Measurements from ENCODE around the gene ALDH1L1. TPM values are rescaled to one million over a fixed set of nuclear protein-coding genes. Genes with fewer than 3 reads are reported as not detected.

ALDH1L1 gene
- total and polyA plus RNA-seq, 2 experiments from 2014 or later, result 1.0 to 1.3 TPM

DNA sequence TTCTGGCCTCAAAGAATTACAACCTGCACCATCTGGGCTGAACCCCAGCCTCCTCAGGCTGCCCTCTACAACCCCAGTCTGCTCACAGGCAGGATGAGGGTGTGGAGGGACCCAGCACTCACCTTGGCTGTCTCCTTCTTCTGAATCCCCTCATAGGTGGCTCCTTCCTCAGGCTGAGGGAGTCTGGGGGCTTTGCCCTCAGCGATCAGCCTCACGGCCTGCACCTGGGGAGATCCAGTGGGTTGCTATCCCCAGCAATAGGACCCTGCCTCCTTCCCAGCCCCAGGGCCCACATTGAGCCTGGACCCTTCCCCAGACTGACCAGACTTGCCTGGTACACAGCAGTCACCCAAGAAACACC, 25.1 kb downstream of the ALDH1L1 start:
- H3K27ac Mint-ChIP-seq, result no peak overlapping the region
- no peaks in the 10 kb centered on the region for H3K36me3 ChIP-seq (ENCODE audit: insufficient read depth)
- H3K4me1 Mint-ChIP-seq, result no peaks in the 10 kb centered on the region
- H3K27me3 Mint-ChIP-seq (ENCODE audit: insufficient read depth, low read depth, poor library complexity), result peaks cover 13% of the 10 kb centered on the region
- peaks cover 3% of the 10 kb centered on the region; the same call in 1 of the 3 replicates for H3K36me3 Mint-ChIP-seq (ENCODE audit: low read depth)
- H3K9me3 Mint-ChIP-seq, result peaks cover 2% of the 10 kb centered on the region; the same call in 1 of the 3 replicates
- H3K27ac ChIP-seq (ENCODE audit: low read depth), result no peak overlapping the region
- H3K4me3 ChIP-seq, result no peak overlapping the region
- no peak for TF ChIP-seq ZNF331 (CRISPR knock-in tag; IDR thresholded peaks at IDR 0.05; ENCODE audit: low read depth)
- no peak for TF ChIP-seq CREB1 (CRISPR knock-in tag; IDR thresholded peaks at IDR 0.05; ENCODE audit: low read depth)
- no peak for TF ChIP-seq STAT1 (IDR thresholded peaks at IDR 0.05; ENCODE audit: unreplicated experiment)
- TF ChIP-seq EZH2 (IDR thresholded peaks at IDR 0.05; ENCODE audit: low read depth, unreplicated experiment), result no peak
- TF ChIP-seq, protein P1, sequence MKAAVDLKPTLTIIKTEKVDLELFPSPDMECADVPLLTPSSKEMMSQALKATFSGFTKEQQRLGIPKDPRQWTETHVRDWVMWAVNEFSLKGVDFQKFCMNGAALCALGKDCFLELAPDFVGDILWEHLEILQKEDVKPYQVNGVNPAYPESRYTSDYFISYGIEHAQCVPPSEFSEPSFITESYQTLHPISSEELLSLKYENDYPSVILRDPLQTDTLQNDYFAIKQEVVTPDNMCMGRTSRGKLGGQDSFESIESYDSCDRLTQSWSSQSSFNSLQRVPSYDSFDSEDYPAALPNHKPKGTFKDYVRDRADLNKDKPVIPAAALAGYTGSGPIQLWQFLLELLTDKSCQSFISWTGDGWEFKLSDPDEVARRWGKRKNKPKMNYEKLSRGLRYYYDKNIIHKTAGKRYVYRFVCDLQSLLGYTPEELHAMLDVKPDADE (IDR thresholded peaks at IDR 0.05), result no peak
- TF ChIP-seq, protein P2, sequence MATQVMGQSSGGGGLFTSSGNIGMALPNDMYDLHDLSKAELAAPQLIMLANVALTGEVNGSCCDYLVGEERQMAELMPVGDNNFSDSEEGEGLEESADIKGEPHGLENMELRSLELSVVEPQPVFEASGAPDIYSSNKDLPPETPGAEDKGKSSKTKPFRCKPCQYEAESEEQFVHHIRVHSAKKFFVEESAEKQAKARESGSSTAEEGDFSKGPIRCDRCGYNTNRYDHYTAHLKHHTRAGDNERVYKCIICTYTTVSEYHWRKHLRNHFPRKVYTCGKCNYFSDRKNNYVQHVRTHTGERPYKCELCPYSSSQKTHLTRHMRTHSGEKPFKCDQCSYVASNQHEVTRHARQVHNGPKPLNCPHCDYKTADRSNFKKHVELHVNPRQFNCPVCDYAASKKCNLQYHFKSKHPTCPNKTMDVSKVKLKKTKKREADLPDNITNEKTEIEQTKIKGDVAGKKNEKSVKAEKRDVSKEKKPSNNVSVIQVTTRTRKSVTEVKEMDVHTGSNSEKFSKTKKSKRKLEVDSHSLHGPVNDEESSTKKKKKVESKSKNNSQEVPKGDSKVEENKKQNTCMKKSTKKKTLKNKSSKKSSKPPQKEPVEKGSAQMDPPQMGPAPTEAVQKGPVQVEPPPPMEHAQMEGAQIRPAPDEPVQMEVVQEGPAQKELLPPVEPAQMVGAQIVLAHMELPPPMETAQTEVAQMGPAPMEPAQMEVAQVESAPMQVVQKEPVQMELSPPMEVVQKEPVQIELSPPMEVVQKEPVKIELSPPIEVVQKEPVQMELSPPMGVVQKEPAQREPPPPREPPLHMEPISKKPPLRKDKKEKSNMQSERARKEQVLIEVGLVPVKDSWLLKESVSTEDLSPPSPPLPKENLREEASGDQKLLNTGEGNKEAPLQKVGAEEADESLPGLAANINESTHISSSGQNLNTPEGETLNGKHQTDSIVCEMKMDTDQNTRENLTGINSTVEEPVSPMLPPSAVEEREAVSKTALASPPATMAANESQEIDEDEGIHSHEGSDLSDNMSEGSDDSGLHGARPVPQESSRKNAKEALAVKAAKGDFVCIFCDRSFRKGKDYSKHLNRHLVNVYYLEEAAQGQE (IDR thresholded peaks at IDR 0.05; ENCODE audit: unreplicated experiment), result no peak
- no peak for TF ChIP-seq POLR2AphosphoS5 (IDR thresholded peaks at IDR 0.05; ENCODE audit: low read depth)
- no peak for TF ChIP-seq JUNB (IDR thresholded peaks at IDR 0.05; ENCODE audit: unreplicated experiment)
- TF ChIP-seq, protein P3, sequence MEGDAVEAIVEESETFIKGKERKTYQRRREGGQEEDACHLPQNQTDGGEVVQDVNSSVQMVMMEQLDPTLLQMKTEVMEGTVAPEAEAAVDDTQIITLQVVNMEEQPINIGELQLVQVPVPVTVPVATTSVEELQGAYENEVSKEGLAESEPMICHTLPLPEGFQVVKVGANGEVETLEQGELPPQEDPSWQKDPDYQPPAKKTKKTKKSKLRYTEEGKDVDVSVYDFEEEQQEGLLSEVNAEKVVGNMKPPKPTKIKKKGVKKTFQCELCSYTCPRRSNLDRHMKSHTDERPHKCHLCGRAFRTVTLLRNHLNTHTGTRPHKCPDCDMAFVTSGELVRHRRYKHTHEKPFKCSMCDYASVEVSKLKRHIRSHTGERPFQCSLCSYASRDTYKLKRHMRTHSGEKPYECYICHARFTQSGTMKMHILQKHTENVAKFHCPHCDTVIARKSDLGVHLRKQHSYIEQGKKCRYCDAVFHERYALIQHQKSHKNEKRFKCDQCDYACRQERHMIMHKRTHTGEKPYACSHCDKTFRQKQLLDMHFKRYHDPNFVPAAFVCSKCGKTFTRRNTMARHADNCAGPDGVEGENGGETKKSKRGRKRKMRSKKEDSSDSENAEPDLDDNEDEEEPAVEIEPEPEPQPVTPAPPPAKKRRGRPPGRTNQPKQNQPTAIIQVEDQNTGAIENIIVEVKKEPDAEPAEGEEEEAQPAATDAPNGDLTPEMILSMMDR (conservative IDR thresholded peaks at IDR 0.05; ENCODE audit: low read depth in 2 of 2), result no peak
- TF ChIP-seq, protein P4, sequence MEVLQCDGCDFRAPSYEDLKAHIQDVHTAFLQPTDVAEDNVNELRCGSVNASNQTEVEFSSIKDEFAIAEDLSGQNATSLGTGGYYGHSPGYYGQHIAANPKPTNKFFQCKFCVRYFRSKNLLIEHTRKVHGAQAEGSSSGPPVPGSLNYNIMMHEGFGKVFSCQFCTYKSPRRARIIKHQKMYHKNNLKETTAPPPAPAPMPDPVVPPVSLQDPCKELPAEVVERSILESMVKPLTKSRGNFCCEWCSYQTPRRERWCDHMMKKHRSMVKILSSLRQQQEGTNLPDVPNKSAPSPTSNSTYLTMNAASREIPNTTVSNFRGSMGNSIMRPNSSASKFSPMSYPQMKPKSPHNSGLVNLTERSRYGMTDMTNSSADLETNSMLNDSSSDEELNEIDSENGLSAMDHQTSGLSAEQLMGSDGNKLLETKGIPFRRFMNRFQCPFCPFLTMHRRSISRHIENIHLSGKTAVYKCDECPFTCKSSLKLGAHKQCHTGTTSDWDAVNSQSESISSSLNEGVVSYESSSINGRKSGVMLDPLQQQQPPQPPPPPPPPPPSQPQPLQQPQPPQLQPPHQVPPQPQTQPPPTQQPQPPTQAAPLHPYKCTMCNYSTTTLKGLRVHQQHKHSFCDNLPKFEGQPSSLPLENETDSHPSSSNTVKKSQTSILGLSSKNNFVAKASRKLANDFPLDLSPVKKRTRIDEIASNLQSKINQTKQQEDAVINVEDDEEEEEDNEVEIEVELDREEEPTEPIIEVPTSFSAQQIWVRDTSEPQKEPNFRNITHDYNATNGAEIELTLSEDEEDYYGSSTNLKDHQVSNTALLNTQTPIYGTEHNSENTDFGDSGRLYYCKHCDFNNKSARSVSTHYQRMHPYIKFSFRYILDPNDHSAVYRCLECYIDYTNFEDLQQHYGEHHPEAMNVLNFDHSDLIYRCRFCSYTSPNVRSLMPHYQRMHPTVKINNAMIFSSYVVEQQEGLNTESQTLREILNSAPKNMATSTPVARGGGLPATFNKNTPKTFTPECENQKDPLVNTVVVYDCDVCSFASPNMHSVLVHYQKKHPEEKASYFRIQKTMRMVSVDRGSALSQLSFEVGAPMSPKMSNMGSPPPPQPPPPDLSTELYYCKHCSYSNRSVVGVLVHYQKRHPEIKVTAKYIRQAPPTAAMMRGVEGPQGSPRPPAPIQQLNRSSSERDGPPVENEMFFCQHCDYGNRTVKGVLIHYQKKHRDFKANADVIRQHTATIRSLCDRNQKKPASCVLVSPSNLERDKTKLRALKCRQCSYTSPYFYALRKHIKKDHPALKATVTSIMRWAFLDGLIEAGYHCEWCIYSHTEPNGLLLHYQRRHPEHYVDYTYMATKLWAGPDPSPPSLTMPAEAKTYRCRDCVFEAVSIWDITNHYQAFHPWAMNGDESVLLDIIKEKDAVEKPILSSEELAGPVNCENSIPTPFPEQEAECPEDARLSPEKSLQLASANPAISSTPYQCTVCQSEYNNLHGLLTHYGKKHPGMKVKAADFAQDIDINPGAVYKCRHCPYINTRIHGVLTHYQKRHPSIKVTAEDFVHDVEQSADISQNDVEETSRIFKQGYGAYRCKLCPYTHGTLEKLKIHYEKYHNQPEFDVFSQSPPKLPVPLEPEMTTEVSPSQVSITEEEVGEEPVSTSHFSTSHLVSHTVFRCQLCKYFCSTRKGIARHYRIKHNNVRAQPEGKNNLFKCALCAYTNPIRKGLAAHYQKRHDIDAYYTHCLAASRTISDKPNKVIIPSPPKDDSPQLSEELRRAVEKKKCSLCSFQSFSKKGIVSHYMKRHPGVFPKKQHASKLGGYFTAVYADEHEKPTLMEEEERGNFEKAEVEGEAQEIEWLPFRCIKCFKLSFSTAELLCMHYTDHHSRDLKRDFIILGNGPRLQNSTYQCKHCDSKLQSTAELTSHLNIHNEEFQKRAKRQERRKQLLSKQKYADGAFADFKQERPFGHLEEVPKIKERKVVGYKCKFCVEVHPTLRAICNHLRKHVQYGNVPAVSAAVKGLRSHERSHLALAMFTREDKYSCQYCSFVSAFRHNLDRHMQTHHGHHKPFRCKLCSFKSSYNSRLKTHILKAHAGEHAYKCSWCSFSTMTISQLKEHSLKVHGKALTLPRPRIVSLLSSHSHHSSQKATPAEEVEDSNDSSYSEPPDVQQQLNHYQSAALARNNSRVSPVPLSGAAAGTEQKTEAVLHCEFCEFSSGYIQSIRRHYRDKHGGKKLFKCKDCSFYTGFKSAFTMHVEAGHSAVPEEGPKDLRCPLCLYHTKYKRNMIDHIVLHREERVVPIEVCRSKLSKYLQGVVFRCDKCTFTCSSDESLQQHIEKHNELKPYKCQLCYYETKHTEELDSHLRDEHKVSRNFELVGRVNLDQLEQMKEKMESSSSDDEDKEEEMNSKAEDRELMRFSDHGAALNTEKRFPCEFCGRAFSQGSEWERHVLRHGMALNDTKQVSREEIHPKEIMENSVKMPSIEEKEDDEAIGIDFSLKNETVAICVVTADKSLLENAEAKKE (CRISPR knock-in tag; IDR thresholded peaks at IDR 0.05), result no peak
- no peak for TF ChIP-seq ZNF114 (CRISPR knock-in tag; IDR thresholded peaks at IDR 0.05)
- TF ChIP-seq EZH2phosphoT487 (IDR thresholded peaks at IDR 0.05; ENCODE audit: unreplicated experiment), result no peak
- TF ChIP-seq NANOG (IDR thresholded peaks at IDR 0.05; ENCODE audit: borderline replicate concordance), result no peak
- no peaks in the 10 kb centered on the region for H3K27me3 ChIP-seq (ENCODE audit: insufficient read depth)
- no peak overlapping the region for H3K4me2 ChIP-seq
- DNase-seq (ENCODE audit: low spot score), result no peak
- ATAC-seq, result no peak
- no peak overlapping the region for H2AFZ ChIP-seq
- H3K9me2 ChIP-seq (ENCODE audit: insufficient read depth), result no peaks in the 10 kb centered on the region
- no peak overlapping the region for H3K4me3 Mint-ChIP-seq
- H3F3A ChIP-seq (replicated peaks; ENCODE audit: low read depth), result no peaks in the 10 kb centered on the region
- H4K20me1 ChIP-seq (replicated peaks; ENCODE audit: insufficient read depth), result no peaks in the 10 kb centered on the region
- H3K4me1 ChIP-seq (ENCODE audit: insufficient read depth), result no peaks in the 10 kb centered on the region
- H3K79me2 ChIP-seq (replicated peaks; ENCODE audit: insufficient read depth), result no peaks in the 10 kb centered on the region
